NCI-H526 treated with DMSO at 0.1 percent for 48 hours (cell line): ENCODE results near the gene FGD5.

Source experiments
- DNase-seq: peaks from one replicate; lab custom pipeline; 2025; lab: John Stamatoyannopoulos, UW

FGD5 gene

GRCh38 chr3:14827776-14828175, 9.0 kb downstream of the FGD5 start:
- no peak for DNase-seq

GRCh38 chr3:14829811-14830210, 11.0 kb downstream of the FGD5 start:
- DNase-seq, result no peak

GRCh38 chr3:14831916-14832450, 13.2 kb downstream of the FGD5 start:
- DNase-seq, result no peak

- DNase-seq, result no peak
Measured at GRCh38 chr3:14832975-14833722, 14.4 kb downstream of the FGD5 start.

- DNase-seq, result no peak
Measured at GRCh38 chr3:14834121-14834520, 15.4 kb downstream of the FGD5 start.

GRCh38 chr3:14834807-14835466, 16.2 kb downstream of the FGD5 start:
- no peak for DNase-seq

GRCh38 chr3:14836049-14836468, 17.3 kb downstream of the FGD5 start:
- no peak for DNase-seq

- no peak for DNase-seq
Measured at GRCh38 chr3:14837186-14837877, 18.6 kb downstream of the FGD5 start.

- no peak for DNase-seq
Measured at GRCh38 chr3:14837878-14838258, 19.1 kb downstream of the FGD5 start.

- DNase-seq, result no peak
Measured at GRCh38 chr3:14839236-14839635, 20.5 kb downstream of the FGD5 start.

- no peak for DNase-seq
Measured at GRCh38 chr3:14841836-14842235, 23.1 kb downstream of the FGD5 start.

- no peak for DNase-seq
Measured at GRCh38 chr3:14842277-14842676, 23.5 kb downstream of the FGD5 start.

GRCh38 chr3:14843321-14843720, 24.6 kb downstream of the FGD5 start:
- DNase-seq, result no peak

- no peak for DNase-seq
Measured at GRCh38 chr3:14844386-14845170, 25.8 kb downstream of the FGD5 start.

- DNase-seq, result no peak
Measured at GRCh38 chr3:14845180-14845579, 26.4 kb downstream of the FGD5 start.

- no peak for DNase-seq
Measured at GRCh38 chr3:14845826-14846225, 27.1 kb downstream of the FGD5 start.

- DNase-seq, result no peak
Measured at GRCh38 chr3:14846226-14846880, 27.6 kb downstream of the FGD5 start.

- DNase-seq, result no peak
Measured at GRCh38 chr3:14847613-14848541, 29.1 kb downstream of the FGD5 start.

- DNase-seq, result no peak
Measured at GRCh38 chr3:14848906-14849305, 30.1 kb downstream of the FGD5 start.

GRCh38 chr3:14849638-14850230, 31.0 kb downstream of the FGD5 start:
- no peak for DNase-seq
